SK-N-MC (cell line): ENCODE data around the gene KIF22.

Source experiments
- EZH2 ChIP-seq: fragments of 200-600 bp; sonication (generic); IDR thresholded peaks from one replicate; pipeline ENCODE4 v1.6.1; 2017; ENCODE audit warnings: antibody characterized with exemption
- FOXP2 ChIP-seq: optimal IDR thresholded peaks from 2 replicates; pipeline ENCODE3; 2011; ENCODE audit warnings: mild to moderate bottlenecking, moderate library complexity; ENCODE audit not compliant: insufficient read depth; ENCODE audit errors: extremely low read length, control extremely low read depth
- POLR2AphosphoS5 ChIP-seq: IDR thresholded peaks from 2 replicates; pipeline ENCODE4 v1.6.1; 2012; ENCODE audit warnings: mild to moderate bottlenecking, low read depth, low read length, borderline replicate concordance

DNA sequence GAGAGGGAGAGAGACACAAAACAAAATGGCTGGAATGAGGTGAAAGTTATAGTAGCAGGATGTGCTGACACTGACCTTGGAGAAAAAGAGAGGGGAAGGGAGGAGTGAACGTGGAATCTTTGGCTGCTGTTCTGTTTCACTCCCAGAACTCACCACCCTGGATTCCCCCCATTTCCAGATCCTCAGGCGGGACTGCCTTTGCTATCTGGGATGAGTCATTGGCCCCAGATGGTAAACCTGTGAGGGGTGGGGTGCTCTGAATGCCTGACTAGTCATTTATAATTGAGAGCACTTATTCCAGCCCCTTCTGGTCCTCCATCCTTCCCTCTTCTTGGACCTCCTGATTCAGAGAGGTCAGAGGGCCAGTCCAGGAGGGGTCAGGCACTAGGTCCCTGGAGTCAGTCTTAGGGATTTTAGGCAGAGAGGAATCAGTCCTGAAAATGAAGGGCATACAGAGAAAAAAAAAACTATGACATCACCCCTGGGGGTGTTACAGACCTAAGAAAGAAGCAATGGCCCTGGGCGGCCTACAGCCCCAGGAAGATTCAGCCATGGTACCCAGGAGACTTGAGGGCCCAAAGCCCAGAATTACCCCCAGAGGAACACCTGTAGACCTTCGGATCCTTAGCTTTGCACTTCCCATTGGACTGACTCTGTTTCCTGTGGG lies 14.7 kb upstream of the KIF22 start:
- TF ChIP-seq FOXP2: no peak
- no peak for TF ChIP-seq EZH2
- TF ChIP-seq POLR2AphosphoS5: no peak
